GM19395 (cell line): ENCODE data around the gene ACE2.

Experiments used
- ATAC-seq: cut with Tn5 transposase; IDR thresholded peaks from one replicate; pipeline ENCODE4 v1.9.1; 2021; ENCODE audit warnings: mild to moderate bottlenecking, moderate library complexity; ENCODE audit not compliant: unreplicated experiment

ACE2 gene

GRCh38 chrX:15512401-15512965 is 88.3 kb downstream of the ACE2 start:
- ATAC-seq = no peak

GRCh38 chrX:15511563-15511962 is 89.2 kb downstream of the ACE2 start:
- ATAC-seq = no peak
